Measurements from ENCODE around the gene PTPRR. TPM values are rescaled to one million over a fixed set of nuclear protein-coding genes. Genes with fewer than 3 reads are reported as not detected.

PTPRR gene
- total RNA-seq, 1 donor from 2014 or later, result under 0.01 TPM

DNA sequence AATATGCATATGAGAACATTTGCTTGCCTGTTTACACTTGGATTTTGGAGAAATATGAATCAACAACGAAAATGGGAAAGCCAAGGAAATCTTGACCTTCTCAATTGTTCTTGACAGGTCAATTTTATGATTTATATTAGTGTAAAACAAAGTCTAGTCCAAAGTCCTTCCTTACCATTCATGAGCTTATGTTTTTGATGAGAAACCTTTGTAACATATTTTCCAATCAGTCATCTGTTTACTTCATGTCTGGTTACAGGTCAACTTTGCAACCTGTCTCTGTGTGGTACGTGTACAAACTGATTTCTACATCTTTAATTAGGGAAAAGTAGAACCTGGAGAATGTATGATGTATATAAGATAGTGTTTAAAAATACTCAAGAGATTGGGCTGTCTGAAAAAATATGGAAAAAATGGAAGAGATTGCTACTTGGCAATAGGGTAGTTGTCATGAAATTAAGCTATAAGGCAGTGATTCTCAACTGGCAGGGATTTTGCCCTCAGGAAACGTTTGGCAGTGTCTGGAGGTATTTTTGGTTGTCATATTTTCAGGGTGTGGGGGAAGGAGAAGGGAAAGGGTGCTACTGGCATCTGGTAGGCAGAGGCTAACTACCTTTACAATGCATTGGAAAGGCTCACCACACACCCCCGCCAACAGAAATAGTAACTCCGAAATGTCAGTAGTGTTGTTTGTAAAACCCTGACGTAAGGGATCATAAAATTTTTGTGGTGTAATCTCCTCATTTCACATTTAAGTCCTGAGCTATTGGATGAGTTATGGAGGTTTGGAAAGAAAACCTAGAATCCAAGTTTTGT is 172.9 kb downstream of the PTPRR start:
- Histone ChIP-seq H3K4me3 (ENCODE audit: low read depth, low read length) (no peak overlapping the region), H3K36me3 (ENCODE audit: control insufficient read depth, insufficient read depth, low read length) (no peaks in the 10 kb centered on the region), H3K27me3 (ENCODE audit: control insufficient read depth, insufficient read depth, low read length) (no peaks in the 10 kb centered on the region)
- FAIRE-seq (no peak), DNase-seq (ENCODE audit: low read depth) (no peak)
- TF ChIP-seq, protein P1, sequence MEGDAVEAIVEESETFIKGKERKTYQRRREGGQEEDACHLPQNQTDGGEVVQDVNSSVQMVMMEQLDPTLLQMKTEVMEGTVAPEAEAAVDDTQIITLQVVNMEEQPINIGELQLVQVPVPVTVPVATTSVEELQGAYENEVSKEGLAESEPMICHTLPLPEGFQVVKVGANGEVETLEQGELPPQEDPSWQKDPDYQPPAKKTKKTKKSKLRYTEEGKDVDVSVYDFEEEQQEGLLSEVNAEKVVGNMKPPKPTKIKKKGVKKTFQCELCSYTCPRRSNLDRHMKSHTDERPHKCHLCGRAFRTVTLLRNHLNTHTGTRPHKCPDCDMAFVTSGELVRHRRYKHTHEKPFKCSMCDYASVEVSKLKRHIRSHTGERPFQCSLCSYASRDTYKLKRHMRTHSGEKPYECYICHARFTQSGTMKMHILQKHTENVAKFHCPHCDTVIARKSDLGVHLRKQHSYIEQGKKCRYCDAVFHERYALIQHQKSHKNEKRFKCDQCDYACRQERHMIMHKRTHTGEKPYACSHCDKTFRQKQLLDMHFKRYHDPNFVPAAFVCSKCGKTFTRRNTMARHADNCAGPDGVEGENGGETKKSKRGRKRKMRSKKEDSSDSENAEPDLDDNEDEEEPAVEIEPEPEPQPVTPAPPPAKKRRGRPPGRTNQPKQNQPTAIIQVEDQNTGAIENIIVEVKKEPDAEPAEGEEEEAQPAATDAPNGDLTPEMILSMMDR (IDR thresholded peaks at IDR 0.05; ENCODE audit: insufficient read depth, low read length, severe bottlenecking), result no peak

GRCh38 chr12:70745048-70745447 is 175.5 kb downstream of the PTPRR start:
- FAIRE-seq (no peak), DNase-seq (ENCODE audit: low read depth) (no peak)
- Histone ChIP-seq H3K36me3 (ENCODE audit: control insufficient read depth, insufficient read depth, low read length) (no peaks in the 10 kb centered on the region), H3K27me3 (ENCODE audit: control insufficient read depth, insufficient read depth, low read length) (no peaks in the 10 kb centered on the region), H3K4me3 (ENCODE audit: low read depth, low read length) (no peak overlapping the region)
- TF ChIP-seq, protein P1 (IDR thresholded peaks at IDR 0.05; ENCODE audit: insufficient read depth, low read length, severe bottlenecking), result no peak

- FAIRE-seq, result no peak
- TF ChIP-seq, protein P1 (IDR thresholded peaks at IDR 0.05; ENCODE audit: insufficient read depth, low read length, severe bottlenecking), result no peak
- DNase-seq (ENCODE audit: low read depth), result peak; percentile 57
- Histone ChIP-seq H3K27me3 (ENCODE audit: control insufficient read depth, insufficient read depth, low read length) (peaks cover 2% of the 10 kb centered on the region), H3K4me3 (ENCODE audit: low read depth, low read length) (no peak overlapping the region), H3K36me3 (ENCODE audit: control insufficient read depth, insufficient read depth, low read length) (no peaks in the 10 kb centered on the region)
These were observed 176.4 kb downstream of the PTPRR start for GRCh38 chr12:70744178-70744577.

DNA sequence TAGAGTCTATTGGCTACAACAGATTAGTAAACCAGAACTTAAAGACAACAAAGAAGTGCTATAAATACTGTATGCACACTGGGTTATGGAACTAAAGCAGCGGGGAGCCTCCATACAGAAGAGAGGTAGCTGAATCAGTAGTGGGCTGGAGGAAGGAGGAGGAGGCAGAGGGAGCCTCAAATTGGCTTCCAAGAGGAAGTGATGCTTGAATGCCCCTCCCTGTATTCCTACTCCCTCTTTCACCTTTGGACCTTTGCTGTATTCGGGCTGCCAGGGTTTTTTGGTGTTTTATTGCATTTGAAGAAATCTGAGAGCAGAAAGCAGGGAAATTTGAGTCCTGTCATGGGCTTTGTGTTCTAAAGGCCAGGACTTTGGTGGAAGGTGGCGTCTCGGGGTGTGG is 179.3 kb downstream of the PTPRR start:
- Histone ChIP-seq H3K36me3 (ENCODE audit: control insufficient read depth, insufficient read depth, low read length) (no peaks in the 10 kb centered on the region), H3K27me3 (ENCODE audit: control insufficient read depth, insufficient read depth, low read length) (peaks cover 2% of the 10 kb centered on the region), H3K4me3 (ENCODE audit: low read depth, low read length) (no peak overlapping the region)
- FAIRE-seq (no peak), DNase-seq (ENCODE audit: low read depth) (no peak)
- TF ChIP-seq, protein P1 (IDR thresholded peaks at IDR 0.05; ENCODE audit: insufficient read depth, low read length, severe bottlenecking), result no peak

DNA sequence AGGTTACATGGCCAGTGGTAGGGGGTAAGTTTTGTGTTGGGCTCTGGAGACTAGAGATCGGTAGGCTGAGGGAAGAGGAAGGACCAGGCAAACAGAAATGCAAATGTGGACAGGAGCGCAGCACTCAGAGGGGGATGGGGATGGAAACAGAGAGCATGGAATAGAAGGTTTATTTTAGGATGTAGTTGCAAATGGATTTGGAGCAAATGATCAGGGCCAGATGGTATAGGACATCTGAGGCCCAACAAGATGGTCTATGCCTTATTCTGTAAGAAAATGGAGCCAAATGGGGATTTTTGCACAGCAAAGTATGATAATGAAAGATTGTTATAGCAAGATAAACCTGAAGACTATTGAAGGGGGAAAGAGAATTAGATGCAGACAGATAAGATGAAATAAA is 180.8 kb downstream of the PTPRR start:
- Histone ChIP-seq H3K36me3 (ENCODE audit: control insufficient read depth, insufficient read depth, low read length) (no peaks in the 10 kb centered on the region), H3K27me3 (ENCODE audit: control insufficient read depth, insufficient read depth, low read length) (peaks cover 2% of the 10 kb centered on the region), H3K4me3 (ENCODE audit: low read depth, low read length) (no peak overlapping the region)
- FAIRE-seq, result no peak
- TF ChIP-seq, protein P1 (IDR thresholded peaks at IDR 0.05; ENCODE audit: insufficient read depth, low read length, severe bottlenecking), result no peak
- DNase-seq (ENCODE audit: low read depth), result no peak
